ENCODE results near the gene ABHD17C.
A peak's percentile ranks its signal among the peaks of the same experiment; 100 is the strongest.
"Not testable (repeated sequence)": the region's sequence is repeated elsewhere in the genome, so short reads cannot be mapped to it uniquely, and the experiment has no call there.

Gene ABHD17C

DNA sequence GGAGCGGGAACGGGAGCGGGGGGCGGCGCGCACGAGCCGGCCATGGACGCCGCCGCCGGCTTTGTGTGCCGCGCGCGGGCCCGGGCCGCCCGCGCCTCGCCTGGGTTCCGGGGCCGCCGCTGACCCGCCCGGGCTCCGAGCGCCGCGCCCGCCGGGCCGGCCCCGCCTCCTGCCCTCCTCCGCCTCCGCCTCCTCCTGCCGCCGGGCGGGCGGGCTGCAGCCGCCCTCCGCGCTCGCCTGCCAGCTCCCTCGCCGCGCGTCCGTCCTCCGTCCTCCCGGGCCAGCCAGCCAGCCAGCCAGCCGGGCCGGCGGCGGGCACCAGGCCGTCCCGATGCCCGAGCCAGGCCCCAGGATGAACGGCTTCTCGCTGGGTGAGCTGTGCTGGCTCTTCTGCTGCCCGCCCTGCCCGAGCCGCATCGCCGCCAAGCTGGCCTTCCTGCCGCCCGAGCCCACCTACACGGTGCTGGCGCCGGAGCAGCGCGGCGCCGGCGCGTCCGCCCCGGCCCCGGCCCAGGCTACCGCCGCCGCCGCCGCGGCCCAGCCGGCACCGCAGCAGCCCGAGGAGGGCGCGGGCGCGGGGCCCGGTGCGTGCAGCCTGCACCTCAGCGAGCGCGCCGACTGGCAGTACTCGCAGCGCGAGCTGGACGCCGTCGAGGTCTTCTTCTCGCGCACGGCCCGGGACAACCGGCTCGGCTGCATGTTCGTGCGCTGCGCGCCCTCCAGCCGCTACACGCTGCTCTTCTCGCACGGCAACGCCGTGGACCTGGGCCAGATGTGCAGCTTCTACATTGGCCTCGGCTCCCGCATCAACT lies at the start of gene ABHD17C:
TSS of gene ABHD17C (plus strand) at position 212 of the 812 bp plus-strand sequence. CDS start at position 332, 120 bp downstream.
- DNase-seq (ENCODE audit: low spot score), result peak; percentile 21

DNA sequence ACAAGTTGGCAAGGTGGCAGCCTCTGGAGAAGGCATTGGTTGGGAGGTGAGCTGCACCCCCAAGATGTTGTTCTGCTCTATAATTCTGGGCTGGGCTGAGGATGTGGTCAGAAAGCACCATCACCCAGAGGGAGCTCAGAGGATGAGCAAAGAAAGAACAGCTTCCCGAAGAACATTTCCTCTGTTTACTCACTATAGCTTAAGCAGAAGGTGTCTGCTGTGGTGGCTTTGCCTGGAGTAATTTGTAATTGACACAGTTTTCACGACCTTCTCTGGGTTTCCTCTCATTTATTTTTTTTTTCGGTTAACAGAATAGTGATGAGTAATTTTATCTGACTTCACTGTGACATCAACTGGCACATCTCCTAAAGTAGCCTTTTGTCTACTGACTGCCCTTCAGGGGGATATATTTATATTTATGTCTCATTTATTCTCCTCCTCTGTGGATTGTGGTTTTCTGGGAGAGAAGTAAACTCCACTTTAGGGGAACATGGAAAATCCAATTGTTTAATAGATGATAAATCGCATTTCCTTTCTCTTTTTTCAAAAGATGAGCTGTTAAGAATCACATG lies 49.5 kb upstream of the ABHD17C start:
- DNase-seq (ENCODE audit: low spot score), result no peak

DNA sequence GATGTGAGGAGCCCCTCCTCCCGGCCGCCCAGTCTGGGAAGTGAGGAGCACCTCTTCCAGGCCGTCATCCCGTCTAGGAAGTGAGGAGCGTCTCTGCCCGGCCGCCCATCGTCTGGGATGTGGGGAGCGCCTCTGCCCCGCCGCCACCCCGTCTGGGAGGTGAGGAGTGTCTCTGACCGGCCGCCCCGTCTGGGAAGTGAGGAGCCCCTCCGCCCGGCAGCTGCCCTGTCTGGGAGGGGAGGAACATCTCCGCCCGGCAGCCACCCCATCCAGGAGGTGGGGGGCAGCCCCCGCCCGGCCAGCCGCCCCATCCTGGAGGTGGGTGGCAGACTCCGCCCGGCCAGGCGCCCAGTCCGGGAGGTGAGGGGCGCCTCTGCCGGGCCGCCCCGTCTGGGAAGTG lies 47.7 kb upstream of the ABHD17C start:
- DNase-seq (ENCODE audit: low spot score), result not testable (repeated sequence)

DNA sequence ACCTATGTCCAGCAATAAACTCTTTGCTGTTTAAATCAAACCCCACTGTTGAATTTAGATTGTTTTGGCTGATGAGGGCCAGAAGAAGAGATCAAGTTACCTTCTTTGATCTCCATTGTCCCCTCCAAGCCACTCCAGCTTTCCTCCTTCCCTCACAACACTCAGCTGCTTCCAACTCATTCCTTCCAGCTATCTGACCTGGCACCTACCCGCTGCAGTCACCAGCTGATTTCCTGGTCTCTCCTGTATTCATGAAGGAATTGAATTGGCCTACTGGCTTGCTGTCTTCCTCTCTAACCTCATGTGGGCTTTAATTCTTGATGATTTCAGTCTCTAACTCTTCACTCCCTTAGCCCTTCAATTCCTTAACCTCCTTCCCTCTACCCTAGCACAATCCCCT lies 40.8 kb upstream of the ABHD17C start:
- no peak for DNase-seq (ENCODE audit: low spot score)

DNA sequence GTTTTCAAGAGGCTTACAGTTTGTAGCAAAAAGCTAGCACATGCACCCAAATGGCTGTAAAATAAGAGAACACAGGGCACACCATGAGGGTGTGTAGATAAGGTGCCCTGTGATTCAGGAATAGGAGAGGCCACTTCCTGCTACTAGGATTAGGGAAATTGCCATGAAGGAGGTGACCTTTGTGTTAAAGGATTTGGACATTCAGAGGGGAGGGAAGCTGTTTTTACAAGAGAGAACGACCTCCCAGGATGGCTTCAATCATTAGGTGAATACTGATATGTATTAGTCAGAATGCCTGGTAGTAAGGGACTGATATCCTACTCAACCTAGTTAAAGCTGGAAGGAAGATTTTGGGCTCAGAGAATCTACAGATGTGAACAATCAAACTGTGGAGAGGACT lies 35.7 kb upstream of the ABHD17C start:
- no peak for DNase-seq (ENCODE audit: low spot score)

DNA sequence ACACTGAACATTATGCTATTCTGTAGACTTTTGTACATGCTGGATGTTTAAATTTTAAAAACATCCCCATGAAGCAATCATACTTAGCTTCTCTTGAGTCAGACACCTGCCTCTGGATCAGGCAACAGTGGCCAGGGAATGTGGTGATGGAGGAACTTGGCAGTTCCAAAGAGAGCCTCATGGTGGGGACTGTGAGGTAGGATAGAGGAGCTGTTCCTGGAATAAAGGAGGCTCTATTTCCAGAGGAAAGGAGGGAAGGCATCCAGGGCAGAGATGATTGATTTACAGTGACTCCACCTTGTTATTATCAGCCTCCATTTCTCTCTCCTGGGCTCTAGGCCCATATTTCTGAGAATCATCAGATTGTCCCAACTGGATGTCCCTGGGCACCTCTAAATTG lies 35.0 kb upstream of the ABHD17C start:
- DNase-seq (ENCODE audit: low spot score), result no peak

DNA sequence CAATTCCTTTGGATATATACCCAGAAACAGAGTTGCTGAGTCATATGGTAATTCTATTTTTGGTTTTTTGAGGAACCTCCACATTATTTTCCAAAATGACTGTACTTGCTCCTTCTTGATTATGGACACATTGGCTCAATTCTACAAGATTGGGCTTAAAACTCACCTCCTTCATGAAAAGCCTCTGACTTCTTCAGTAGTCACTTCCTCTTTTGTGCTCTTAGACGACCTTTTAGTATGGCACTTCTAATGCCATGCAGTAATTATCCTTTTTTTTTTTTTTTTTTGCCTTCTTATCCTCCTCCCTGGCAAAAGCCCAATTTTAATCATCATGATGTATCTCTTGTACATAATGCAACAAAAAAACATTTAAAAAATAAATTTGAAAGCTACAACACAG lies 33.0 kb upstream of the ABHD17C start:
- DNase-seq (ENCODE audit: low spot score), result no peak

DNA sequence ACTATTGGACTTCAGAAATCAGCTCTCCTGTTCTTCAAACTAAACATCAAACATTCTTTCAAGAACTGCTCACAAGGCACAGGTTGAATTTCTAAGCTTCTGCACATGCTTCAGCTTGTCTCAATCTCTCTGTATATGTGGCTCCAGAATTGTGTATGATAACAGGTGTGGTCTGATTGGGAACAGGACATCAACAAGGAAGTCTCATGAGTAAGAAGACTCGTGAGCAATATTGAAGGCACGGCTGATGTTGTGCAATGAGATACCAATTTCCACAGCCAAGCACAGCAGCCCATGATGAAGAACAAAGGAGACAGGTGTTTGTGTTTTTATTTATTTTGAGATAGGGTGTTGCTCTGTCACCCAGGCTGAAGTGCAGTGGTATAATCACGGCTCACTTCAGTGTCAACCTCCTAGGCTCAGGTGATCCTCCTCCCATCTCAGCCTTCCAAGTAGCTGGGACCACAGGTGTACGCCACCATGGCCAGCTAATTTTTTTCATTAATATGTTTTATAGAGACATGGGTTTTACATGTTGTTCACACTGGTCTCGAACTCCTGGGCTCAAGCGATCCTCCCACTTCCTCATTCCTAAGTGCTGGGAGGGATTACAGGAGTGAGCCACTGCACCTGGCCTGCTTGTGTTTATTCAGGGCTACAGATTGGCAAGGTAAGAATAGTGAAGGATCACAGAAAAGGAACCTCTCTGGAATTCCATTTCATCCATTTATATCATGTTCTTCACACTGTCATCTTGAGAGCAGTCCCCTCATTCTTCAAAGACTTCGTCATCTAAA lies 32.2 kb upstream of the ABHD17C start:
- DNase-seq (ENCODE audit: low spot score), result no peak

DNA sequence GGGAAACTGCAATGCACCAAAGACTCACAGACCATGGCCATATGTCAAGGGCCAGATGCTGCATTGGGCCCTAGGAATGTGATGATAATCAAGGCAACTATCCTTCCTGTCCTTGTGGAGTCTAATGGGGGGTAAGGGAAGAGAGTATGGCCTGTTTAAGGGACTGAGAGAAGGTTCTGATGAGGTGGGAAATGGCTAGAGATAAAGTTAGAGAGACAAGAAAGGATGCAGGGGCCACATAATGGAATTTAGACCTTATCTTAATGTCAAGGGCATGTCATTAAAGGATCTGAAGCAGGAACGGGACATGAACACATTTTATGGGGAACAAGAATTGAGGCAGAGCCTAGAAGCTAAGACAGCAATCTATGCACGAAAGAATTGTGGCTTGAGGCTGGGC lies 30.0 kb upstream of the ABHD17C start:
- no peak for DNase-seq (ENCODE audit: low spot score)

DNA sequence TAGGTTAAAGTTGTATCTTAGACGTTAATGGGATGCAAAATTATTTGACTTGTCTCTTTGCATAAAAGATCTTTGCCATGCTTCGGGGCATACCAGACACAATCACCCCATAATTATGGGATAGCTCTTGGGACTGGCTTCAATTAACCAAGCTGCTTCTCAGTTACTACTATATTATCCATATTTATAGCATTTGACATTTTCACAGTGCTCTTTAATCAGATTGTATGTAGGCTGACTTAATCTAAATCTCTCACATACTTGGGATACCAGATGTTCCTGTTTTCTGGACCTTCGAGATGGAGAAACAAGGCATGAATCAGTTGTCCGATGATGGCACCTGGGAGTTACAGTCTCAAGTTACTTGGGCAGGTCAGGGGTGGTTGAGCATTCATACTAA lies 27.2 kb upstream of the ABHD17C start:
- no peak for DNase-seq (ENCODE audit: low spot score)

DNA sequence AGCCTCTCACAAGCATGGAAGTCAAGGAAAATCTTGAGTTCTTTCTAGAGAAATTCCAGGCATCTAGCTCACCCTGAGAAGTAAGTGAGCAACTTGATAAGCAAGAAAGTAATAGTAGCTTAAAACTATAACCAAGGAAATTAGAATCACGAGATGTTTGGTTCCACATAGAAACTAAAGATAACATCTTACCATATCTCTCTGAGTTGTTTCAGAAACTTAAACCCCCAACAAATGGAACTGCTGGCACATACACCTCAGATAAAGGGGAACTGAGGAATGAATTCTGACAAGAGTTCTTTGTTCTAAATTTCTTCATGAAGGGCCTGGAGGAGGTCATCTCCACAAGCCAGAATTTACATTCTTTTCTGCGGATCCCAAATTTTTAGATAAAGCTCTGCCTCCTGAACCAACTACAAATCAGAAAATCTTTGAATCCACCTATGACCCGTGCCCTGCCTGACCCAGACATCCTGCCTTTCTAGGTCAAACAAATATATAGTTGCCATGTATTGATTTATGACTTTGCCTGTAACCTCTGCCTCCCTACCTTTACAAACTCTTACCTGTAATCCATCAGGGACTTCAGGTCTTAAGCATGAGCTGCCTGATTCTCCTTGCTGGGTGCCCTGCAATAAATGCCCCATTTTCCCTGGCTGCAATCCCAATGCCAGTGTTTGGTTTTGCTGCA lies 26.4 kb upstream of the ABHD17C start:
- no peak for DNase-seq (ENCODE audit: low spot score)

DNA sequence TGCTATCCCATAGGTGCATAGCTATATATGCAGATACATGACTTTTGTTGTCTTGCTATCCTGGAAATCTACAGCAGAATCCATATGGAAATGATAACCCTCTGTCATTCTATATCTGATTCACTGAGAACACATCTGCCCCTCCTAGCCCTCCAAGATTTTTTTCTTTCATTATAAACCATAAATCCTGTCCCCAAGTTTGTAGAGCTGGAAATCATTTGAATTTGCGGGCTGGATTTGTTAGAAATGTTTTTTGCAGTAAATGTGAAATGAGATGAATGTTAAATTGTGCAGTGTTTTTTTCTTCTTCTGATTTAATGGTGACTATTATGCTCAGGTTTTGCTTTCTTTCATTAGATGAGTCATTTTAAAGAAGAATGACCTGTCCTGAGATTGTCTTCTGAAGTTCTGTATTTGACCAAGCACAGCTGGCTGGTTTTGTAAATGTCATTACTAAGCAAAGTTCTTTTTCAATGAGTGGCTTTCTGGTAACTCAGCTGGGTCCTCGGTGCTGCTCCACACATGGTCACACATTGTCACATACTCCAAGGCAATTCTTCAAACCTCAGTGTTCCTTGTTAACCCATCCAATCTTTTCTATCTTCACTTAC lies 25.3 kb upstream of the ABHD17C start:
- DNase-seq (ENCODE audit: low spot score), result no peak

DNA sequence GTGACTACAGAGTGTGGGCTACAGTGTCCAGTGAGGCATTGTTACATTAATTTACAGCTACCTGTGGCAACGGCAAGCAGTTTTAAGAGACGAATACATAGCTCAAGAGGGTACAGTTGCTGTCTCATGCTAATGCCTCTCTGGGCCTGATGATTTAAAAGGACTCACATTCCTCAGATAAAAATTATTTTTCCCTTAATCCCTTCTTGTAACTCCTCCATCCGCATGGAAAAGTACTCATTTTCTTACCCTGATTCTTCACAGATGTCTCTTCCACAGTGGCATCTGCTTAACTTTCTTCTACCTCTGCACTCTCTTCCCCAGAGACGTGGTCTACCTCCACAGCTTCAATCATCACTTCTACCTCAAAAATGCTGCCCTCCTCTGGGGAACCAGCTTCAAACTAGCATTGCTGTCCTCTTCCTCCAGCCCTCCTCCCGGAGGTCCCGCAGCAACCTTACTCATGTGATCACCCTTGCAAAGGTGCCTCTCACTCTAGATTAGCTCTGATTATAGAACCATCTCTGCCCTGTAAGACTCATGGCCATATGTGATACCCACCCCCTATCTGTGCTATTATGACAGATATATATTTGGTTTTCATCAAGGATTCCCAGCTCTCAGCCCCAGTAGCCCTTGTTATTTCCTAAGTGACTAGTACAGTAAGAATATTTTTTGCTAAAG lies 21.4 kb upstream of the ABHD17C start:
- DNase-seq (ENCODE audit: low spot score), result no peak

DNA sequence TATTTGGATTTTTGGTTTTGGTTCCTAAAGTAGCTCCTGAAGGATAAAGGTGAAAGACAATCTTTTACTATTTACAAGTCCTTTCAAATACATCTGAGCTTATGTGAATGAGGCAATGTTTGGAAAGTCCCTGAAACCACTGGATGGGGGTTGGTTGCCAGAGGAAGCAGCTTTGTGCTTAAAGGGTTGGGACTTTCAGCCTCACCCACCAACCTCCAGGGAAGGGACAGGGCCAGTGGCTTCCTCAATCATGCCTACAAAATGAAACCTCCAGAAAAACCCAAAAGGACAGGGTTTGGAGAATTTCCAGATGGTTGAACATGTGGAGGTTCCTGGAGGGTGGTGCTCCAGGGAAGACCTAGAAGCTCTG lies 20.9 kb upstream of the ABHD17C start:
- no peak for DNase-seq (ENCODE audit: low spot score)

DNA sequence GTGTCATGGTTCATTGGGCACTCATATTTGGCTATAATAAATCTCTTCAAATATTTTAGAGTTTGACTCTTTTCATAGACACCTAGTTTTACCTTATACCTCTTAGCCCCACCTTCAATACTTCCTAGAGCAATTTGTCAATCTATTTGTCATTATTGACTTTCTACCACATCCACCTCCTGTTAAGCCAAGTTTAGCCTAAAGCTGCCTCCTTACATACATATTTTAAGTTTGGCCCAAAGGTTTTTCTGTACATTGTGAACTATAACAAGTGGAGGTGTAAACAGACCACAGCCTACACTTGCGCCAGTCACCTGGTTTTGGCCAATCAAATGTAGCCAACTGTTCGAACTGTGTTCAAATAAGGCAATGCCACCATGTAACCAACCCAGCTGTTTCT lies 18.1 kb upstream of the ABHD17C start:
- no peak for DNase-seq (ENCODE audit: low spot score)

DNA sequence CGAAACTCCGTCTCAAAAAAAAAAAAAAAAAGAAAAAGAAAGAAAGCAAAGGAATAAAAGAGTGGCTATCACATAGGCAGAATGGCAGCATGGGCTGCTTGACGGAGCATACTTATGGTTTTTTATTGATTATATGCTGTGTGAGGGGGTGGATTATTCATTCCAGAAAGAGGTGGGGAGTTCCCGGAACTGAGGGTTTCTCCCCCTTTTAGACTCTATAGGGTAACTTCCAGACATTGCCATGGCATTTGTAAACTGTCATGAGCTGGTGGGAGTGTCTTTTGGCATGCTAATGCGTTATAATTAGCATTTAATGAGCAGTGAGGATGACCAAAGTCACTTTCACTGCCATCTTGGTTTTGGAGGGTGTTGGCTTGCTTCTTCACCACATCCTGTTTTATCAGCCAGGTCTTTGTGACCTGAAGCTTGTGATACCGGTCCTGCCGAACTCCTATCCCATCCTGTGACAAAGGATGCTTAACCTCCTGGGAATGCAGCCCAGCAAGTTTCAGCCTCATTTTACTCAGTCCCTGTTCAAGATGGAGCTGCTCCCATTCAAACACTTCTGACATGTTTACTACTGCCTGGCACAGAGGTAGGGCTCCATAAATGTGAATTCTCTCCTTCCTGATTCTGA lies 15.8 kb upstream of the ABHD17C start:
- DNase-seq (ENCODE audit: low spot score), result no peak

DNA sequence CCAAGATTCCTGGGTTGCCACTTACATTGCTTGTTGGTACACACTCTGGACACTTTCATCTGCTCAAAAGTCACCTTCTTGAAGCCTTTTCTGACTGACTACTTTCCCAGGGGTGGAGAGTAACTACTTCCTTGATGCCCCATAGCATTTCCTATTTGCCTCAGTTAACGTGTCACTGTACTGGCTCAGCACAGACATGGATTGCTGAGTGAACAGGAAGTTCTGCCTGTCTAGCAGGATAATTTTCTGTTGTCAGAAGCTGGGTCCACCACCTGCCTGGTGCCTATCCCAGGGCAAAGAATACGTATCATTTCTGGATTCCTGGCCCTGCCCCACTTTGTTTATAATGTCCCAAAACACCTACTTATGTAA lies 15.3 kb upstream of the ABHD17C start:
- DNase-seq (ENCODE audit: low spot score), result no peak

DNA sequence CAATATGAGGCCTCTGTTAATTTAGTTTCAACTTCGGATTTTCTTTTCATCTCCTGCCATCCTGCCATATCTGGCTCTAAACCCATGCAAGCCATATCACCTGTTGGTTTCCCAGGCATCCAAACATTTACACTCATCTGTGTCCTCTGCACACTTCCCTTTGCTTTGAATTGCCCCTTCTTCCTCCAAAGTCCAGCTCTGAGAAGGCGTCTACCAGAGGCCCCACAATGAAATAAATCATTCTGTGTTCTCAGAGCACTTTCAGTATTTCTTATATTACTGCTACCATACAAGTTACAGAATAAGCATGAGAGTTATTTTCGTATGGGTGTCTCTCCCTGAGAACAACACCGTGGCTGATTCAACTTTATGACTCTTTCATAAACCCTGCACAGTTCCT lies 12.9 kb upstream of the ABHD17C start:
- no peak for DNase-seq (ENCODE audit: low spot score)

DNA sequence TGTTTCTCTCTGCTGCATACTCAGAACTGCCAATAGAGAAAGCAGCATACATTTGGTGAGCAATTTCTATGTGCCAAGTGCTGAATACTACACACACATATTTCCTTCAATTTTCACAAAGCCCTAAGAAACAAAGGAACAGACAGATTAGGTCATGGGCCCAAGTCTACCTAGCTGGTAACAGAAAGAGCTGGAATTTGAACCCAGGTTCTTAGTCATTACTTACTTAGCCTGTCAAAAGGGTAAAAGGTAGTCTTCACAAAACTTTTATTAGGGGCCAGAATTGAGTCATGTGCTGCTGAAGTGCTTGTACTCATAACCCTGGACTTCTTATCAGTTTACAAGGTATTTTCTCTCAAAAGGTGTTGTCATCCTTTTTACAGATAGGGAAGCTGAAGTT lies 10.4 kb upstream of the ABHD17C start:
- DNase-seq (ENCODE audit: low spot score), result no peak

DNA sequence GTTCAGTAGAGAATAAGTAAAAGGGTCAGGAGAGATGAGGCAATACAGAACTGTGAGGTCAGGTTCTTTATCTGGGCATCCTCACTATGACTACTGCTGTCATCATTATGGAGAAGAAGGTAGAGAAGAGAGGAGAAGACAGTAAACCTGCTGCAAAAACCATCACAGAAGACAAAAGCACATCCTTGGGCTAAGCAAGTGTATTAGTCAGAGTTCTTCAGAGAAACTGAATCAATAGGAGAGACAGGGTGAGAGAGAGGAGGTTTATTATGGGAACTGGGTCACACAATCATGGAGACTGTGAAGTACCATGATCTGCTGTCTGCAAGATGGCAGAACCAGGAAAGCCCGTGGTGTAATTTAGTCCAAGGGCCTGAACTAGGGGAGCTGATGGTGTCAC lies 9.5 kb upstream of the ABHD17C start:
- no peak for DNase-seq (ENCODE audit: low spot score)

DNA sequence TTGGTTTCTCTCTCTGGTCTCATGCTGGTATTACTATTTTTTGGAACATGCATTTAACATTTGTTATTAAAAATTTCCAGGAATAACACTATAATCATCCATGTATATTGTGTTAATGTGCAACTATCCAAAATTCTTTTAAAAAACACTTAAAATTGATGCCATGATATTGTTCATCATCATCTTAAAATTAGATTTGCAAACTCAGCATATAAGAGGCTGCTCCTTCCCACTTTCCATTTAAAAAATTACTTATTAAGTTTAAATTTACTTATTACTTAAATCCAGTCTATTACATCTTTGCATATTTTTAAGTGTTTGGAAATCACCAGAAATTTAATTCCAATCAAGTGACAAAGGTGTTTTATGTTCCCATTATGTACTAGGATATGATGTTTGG lies 5.8 kb upstream of the ABHD17C start:
- DNase-seq (ENCODE audit: low spot score), result no peak

All from CD4-positive, alpha-beta T cell treated with Interleukin-6 at 100 ng/mL for 8 hours (primary cell).